ENCODE results near the gene SAMD8. TPM values are rescaled to one million over a fixed set of nuclear protein-coding genes. Genes with fewer than 3 reads are reported as not detected.
A peak's percentile ranks its signal among the peaks of the same experiment; 100 is the strongest.
"Not testable (repeated sequence)": the region's sequence is repeated elsewhere in the genome, so short reads cannot be mapped to it uniquely, and the experiment has no call there.

The SAMD8 gene
- polyA plus RNA-seq, 1 experiment = 32.2 TPM

GRCh38 chr10:75106242-75106641, 5.2 kb upstream of the SAMD8 start:
- no peak for TF ChIP-seq CTCF (IDR thresholded peaks at IDR 0.05; ENCODE audit: low read depth, low read length)
- H3K9me3 ChIP-seq (ENCODE audit: control insufficient read depth, insufficient read depth, low read length) = no peaks in the 10 kb centered on the region; the same call in 1 of the 2 replicates
- no peak overlapping the region for H3K27ac ChIP-seq (ENCODE audit: low read depth, low read length)
- ChIA-PET CTCF (interaction anchor here (0.7 to 1.3 kb wide), 5 partner anchors 119 to 862 kb away, joined by 4 to 5 read pairs (median 4); partner anchors contain the start of gene COMTD1), POLR2A (no interaction called here)
- H3K4me3 ChIP-seq (ENCODE audit: low read depth, low read length) = no peak overlapping the region
- no peaks in the 10 kb centered on the region for H3K27me3 ChIP-seq (ENCODE audit: control insufficient read depth, insufficient read depth, low read length)
- DNase-seq (ENCODE audit: low read depth, low spot score) = no peak

- POLR2A ChIA-PET; H3K4me3 ChIP-seq (ENCODE audit: low read depth, low read length); H3K27ac ChIP-seq (ENCODE audit: low read depth, low read length); H3K27me3 ChIP-seq (ENCODE audit: control insufficient read depth, insufficient read depth, low read length); H3K9me3 ChIP-seq (ENCODE audit: control insufficient read depth, insufficient read depth, low read length); DNase-seq (ENCODE audit: low read depth, low spot score): not testable (repeated sequence)
- CTCF ChIA-PET = interaction anchor here (0.8 to 1.3 kb wide), 3 partner anchors 125 to 862 kb away, joined by 4 to 5 read pairs (median 5); partner anchors contain the start of gene COMTD1
Measured at GRCh38 chr10:75106891-75107290, 4.6 kb upstream of the SAMD8 start.

- DNase-seq (ENCODE audit: low read depth, low spot score) = no peak
- Histone ChIP-seq H3K9me3 (ENCODE audit: control insufficient read depth, insufficient read depth, low read length) (peaks cover 3% of the 10 kb centered on the region; the same call in 1 of the 2 replicates), H3K4me3 (ENCODE audit: low read depth, low read length) (no peak overlapping the region), H3K27me3 (ENCODE audit: control insufficient read depth, insufficient read depth, low read length) (no peaks in the 10 kb centered on the region), H3K27ac (ENCODE audit: low read depth, low read length) (no peak overlapping the region)
- no peak for TF ChIP-seq CTCF (IDR thresholded peaks at IDR 0.05; ENCODE audit: low read depth, low read length)
- ChIA-PET CTCF (interaction anchor here (0.7 to 2.0 kb wide), 5 partner anchors 8 to 864 kb away, joined by 3 to 7 read pairs (median 3); no protein-coding TSS in a partner anchor), POLR2A (no interaction called here)
Measured at GRCh38 chr10:75107756-75108683, 3.4 kb upstream of the SAMD8 start.

- TF ChIP-seq CTCF (IDR thresholded peaks at IDR 0.05; ENCODE audit: low read depth, low read length) = peak; percentile 60
- Histone ChIP-seq H3K27ac (ENCODE audit: low read depth, low read length) (no peak overlapping the region), H3K27me3 (ENCODE audit: control insufficient read depth, insufficient read depth, low read length) (no peaks in the 10 kb centered on the region), H3K4me3 (ENCODE audit: low read depth, low read length) (no peak overlapping the region), H3K9me3 (ENCODE audit: control insufficient read depth, insufficient read depth, low read length) (peaks cover 3% of the 10 kb centered on the region; the same call in 1 of the 2 replicates)
- ChIA-PET CTCF (interaction anchor here (0.7 to 2.0 kb wide), 6 partner anchors 9 to 865 kb away, joined by 3 to 8 read pairs (median 4); no protein-coding TSS in a partner anchor), POLR2A (no interaction called here)
- no peak for DNase-seq (ENCODE audit: low read depth, low spot score)
Measured at GRCh38 chr10:75108684-75109458, 2.6 kb upstream of the SAMD8 start.

- H3K27ac ChIP-seq (ENCODE audit: low read depth, low read length) = no peak overlapping the region
- H3K27me3 ChIP-seq (ENCODE audit: control insufficient read depth, insufficient read depth, low read length) = no peaks in the 10 kb centered on the region
- ChIA-PET CTCF (interaction anchor here (1.5 to 1.6 kb wide), 2 partner anchors 128 to 865 kb away, joined by 5 to 8 read pairs; no protein-coding TSS in a partner anchor), POLR2A (no interaction called here)
- H3K4me3 ChIP-seq (ENCODE audit: low read depth, low read length) = no peak overlapping the region
- DNase-seq (ENCODE audit: low read depth, low spot score) = no peak
- TF ChIP-seq CTCF (IDR thresholded peaks at IDR 0.05; ENCODE audit: low read depth, low read length) = no peak
- peaks cover 3% of the 10 kb centered on the region; the same call in 1 of the 2 replicates for H3K9me3 ChIP-seq (ENCODE audit: control insufficient read depth, insufficient read depth, low read length)
Measured at GRCh38 chr10:75109459-75109778, 2.0 kb upstream of the SAMD8 start.

Data from AG04450 (cell line).